Stimulated activated CD4-positive, alpha-beta T cell treated with anti-CD3 and anti-CD28 coated beads, Interleukin-1b, Interleukin-23, amount 100 ng/mL, for 1 hour (primary cell): ENCODE measurements around the gene ADAMTSL1.

Experiments used
- DNase-seq, 2 donors: peaks; one replicate each; pipeline ENCODE4 v3.0.0-alpha.2; 2020; ENCODE audit warnings: low read depth in 2 of 2

Gene ADAMTSL1

GRCh38 chr9:18819418-18819817 lies 345.5 kb downstream of the ADAMTSL1 start:
- DNase-seq = no peak

DNA sequence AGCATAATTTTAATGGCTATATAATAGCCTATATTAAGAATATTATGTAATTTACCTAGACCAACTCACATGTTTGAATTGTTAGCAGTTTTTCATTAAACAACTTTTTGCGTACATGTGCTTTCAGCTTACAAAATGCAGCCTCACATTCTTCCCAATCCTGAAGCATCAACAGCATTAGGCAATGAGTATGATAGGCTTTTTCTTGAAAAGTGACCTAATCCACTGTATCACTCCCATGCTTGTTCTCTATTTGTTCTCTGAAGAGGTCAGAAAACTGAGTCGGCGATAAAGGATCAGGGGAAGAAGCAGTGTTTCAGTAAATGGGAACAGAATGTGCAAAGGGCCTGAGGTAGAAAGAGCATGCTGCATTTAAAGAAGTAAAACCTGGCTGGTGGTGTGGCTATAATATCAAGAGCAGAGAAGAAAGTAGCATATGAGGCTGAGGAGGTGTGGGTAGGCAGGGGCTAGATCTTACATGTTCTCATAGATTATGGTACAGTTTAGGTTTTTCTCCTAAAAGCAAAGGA lies 346.7 kb downstream of the ADAMTSL1 start:
- no peak for DNase-seq

- DNase-seq = no peak
These were observed 347.8 kb downstream of the ADAMTSL1 start for GRCh38 chr9:18821788-18822187.

DNA sequence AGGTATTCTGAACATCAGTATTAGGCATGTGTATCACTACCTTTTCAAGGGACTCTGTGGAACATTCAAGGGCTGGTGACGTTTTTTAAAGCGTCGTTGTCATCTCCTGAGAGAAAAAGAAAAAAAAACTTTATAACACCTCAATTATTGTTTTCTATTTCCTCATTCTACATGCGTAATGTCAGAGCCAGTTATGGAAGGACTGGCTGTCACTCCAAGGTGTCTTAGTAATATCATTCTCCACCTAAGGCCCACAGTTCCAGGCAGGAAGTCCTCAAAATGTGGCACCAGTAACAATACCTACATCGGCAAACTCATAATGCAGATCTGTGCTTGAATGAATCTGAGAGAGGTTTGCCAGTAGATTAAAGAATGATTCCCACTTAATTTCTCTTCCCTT lies 348.9 kb downstream of the ADAMTSL1 start:
- DNase-seq = no peak

DNA sequence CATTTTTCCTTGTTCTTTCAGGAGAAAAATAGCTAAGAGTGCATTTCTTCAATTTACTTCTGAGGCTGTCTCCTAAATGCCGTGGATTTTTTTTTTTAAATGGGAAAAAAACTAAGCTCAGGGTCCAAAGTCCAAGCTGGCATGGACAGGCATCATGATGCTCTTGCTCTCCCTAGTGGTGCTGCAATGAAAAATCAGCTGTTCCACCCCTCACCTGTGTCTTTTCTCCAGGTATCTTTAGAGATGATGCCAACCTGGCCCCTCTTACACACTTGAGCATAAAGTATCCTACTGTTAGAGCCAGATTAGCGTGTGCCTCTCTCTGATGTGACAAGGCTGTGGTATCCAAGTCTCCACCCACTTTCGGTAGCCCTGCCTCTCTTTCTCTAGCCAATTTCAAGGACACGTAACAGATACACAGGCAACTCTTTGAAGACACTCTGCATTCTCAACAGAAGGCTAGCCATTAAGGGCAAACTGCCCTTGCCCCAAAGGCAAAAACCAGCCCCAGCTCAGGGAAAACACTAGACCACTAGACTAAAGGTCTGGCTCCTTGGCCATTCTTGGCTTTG lies 350.2 kb downstream of the ADAMTSL1 start:
- DNase-seq = no peak

- DNase-seq = no peak
These were observed 351.8 kb downstream of the ADAMTSL1 start for GRCh38 chr9:18825656-18826170.

GRCh38 chr9:18826248-18826647 lies 352.3 kb downstream of the ADAMTSL1 start:
- no peak for DNase-seq

DNA sequence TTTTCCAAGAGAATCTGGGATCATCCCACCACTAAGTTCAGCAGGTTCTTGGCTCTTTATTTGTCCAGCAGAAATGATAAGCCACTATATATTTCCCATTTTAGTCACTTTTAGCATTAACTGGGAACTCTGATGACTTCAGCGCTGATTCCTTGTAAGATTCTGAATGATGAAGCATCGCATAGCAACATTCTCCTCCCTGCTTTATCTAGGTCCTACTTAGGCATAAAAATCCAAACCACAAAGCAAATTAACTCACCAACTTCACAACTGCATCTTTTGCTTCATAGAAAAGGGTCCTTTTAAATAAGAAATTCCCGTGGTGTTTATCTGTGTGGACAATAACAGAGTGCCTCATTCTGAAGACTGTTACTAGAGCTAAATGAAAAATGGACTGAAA lies 355.1 kb downstream of the ADAMTSL1 start:
- no peak for DNase-seq

DNA sequence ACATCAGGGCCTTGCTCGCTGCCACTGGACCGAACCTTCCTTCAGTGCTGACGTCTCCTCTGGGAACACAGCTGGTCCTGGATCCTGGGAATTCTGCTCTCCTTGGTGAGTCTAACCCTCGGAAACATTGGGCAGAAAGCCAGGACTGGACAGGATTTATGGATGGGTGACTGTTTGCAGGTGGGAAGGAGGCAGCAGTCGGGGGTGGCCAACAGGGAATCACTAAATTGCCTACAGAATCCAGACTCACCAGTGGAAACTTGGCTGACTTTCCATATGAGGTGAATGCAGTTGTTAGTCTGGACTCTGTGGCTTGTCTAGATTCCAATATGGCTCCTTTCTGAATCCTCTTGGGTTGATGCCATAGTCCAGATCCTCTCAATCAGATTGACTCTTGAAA lies 355.9 kb downstream of the ADAMTSL1 start:
- no peak for DNase-seq

DNA sequence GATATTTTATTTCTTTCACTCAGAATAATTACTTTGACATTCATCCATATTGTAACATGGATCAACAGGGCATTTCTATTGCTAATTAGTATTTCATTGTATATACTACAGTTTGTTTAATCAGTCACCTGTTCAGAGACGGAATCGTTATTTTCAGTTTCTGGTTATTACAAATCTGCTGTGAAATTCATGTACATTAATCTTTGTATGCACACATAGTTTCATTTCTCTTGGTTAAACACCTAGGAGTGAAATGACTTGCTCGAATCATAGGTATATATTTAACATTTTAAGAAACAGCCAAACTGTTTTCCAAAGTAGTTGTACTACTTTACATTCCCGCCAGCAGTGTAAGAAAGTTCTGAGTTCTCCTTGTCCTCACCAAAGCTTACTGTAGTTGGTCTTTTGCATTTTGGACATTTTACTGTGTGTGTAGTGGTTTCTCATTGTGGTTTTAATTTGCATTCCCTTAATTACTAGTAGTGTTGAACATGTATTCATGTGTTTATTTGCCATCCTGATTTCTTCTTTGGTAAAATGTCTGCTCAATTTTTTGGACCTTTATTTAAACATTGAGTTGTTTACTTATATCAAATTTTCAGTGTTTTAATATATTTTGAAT lies 360.9 kb downstream of the ADAMTSL1 start:
- no peak for DNase-seq

DNA sequence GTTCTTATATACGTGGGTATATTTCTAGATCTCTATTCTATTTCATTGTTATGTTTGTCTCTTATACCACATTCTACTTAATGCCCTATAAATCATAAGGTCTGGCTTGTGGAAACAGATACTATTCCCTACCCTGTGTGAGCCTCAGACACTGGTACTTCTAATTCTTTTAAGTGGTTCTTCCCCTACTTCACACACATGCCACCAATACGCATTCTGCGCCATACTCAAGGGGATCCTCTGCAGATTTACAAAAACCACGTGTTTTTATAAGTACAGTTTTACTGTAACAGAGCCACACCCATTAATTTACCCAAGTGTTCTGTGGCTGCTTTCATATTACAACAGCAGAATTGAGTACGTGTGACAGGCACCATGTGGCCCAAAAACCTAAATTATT lies 363.4 kb downstream of the ADAMTSL1 start:
- DNase-seq = no peak

DNA sequence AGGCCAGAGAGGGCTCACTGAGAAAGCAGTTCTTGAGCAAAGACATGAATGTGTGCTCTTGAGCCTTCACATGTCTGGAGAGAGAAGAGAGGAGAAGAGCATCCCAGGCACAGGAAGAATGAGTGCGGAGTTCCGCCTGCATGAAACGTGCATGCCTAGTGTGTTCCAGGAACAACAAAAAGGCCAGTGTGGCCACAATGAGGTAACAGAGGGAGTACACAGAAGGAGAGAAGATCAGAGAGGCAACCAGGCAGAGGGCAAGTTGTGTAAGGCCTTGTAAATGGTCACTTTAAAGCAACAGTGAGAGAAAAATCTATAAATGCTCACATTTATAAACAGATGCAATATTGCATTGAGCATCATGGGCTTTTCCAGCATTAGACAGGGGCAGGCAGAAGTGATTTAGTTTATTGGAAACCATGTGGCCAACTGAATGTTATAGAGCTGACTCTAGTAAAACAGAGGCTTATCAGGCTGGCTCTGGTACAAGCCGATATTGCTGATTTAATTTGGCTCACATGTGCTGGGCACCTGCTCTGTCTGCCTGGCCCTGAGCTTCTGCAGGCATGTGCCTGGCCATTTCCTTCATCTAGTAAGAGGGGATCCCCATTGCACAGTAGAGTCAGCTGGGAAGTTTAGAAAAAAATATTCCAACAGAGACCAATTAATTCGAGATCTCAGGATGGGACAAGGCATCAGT lies 373.8 kb downstream of the ADAMTSL1 start:
- no peak for DNase-seq

- DNase-seq = no peak
These were observed 374.7 kb downstream of the ADAMTSL1 start for GRCh38 chr9:18848657-18849056.

GRCh38 chr9:18849270-18849669 lies 375.3 kb downstream of the ADAMTSL1 start:
- no peak for DNase-seq

DNA sequence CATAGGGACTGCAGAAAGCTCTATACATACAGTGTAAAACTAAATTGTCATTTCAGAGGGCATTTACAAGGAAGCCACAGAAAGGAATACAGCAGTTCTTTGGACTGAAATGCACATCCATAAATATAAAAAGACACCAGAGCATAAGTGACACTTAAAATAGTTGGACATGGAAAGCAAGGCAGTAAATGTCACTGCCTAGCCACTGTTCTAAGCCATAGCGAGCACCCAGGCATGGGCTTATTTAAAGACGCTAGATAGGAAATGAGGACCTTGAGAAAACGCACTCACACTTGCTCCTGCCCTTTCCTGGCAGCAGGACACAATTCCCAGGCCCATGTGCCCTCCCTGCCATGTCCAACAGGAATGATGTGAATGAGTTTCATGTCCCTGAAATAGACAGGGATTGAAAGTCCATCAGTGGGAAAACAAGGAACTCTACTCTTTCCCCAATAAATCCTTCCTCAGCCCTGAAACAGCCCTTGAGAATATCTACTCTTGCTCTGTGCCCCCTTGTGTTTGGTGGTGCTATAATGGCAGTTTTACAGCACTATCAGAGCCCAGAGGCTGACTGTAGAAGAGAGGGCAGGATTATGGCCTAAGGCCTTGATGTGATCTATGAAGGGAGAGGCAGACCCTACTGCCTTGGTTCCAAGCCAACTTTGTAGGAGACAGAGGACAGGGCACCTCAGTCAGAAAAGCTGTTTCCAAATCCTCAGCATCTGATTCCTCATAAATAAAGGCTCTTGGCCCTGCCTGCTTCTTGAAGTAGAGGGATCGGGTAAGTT lies 376.1 kb downstream of the ADAMTSL1 start:
- DNase-seq = no peak

DNA sequence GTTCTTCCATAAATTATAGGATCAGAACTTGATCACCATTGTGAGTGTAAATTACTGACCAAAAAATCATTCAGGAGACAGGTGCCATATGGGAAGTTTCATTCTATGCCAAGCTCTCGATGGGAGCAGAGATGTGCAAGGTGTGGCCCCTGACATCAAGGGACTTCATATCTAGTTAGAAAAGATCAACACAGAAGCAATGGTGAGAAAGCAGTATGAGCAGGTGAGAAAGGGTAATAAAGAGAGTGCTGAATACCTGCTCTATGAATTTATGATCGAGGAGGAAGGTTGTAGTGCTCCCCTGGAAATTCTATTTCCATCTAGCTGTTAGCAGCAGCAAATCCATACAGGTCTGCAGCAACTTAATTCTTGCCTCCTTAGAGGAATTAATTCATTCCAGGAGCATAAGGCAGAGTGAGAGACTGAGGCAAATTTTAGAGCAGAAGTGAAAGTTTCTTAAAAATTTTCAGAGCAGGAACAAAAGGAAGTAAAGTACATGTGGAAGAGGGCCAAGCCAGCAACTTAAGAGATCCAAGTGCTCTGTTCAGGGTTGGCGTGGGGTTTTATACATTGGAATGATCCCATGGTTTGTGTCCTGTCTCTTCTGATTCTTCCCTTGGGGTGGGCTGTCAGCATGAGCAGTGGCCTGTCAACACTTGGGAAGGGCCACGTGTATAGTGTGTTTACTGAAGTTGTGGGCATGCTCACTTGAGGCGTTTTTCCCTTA lies 377.3 kb downstream of the ADAMTSL1 start:
- DNase-seq = no peak

GRCh38 chr9:18855656-18856055 lies 381.7 kb downstream of the ADAMTSL1 start:
- no peak for DNase-seq

DNA sequence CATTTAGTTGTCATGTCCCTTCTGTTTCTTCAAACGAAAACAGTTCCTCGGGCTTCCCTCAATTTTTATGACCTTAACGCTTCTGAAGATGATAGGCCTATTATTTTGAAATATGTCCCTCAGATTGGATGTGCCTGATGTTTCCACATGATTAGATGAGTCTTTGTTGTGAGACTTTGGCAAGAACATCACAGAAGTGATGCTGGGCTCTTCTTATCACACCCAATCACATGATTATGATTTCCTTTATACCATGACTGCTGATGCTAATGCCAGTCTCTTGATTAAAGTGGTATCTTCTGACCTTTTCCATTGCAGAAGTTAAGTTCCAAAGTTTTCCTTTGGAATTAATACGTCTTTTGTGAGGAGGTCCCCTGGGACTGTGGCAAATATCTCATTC lies 383.4 kb downstream of the ADAMTSL1 start:
- no peak for DNase-seq

DNA sequence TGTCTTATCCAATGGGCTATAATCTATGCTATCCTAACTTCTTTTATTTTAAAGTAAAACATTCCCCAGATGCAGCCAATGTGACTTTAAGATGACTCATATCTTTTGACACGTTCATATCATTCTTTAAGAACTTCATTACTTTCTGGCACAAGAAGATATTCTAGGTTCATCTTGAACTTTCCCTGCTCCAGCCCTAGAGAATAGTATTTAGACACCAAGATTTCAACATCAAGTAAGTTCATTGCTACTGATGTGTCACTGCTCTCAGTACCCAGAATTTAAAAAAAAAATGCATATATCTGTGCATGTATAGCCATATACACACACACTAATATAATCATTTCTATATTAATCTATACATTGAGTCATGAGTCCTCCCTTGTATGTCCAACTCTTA lies 383.8 kb downstream of the ADAMTSL1 start:
- no peak for DNase-seq

- no peak for DNase-seq
These were observed 387.9 kb downstream of the ADAMTSL1 start for GRCh38 chr9:18861609-18862544.
